Stimulated activated CD4-positive, alpha-beta T cell treated with anti-CD3 and anti-CD28 coated beads, TNF-alpha, amount 100 ng/mL, for 48 hours (primary cell): Measurements from ENCODE around the gene RHBG.
"Not testable (repeated sequence)": the region's sequence is repeated elsewhere in the genome, so short reads cannot be mapped to it uniquely, and the experiment has no call there.

Experiments
- DNase-seq, 3 donors: peaks; one replicate each; pipeline ENCODE4 v3.0.0-alpha.2; 2020; ENCODE audit warnings: low read depth in 3 of 3

RHBG gene

GRCh38 chr1:156368889-156369684, at the start of gene RHBG:
Gene RHBG, plus strand, starts transcription at chr1:156369211. Its CDS starts 39 bp downstream, at chr1:156369250.
- DNase-seq: no peak

GRCh38 chr1:156319664-156320063, 49.3 kb upstream of the RHBG start:
- no peak for DNase-seq

GRCh38 chr1:156320560-156320959, 48.5 kb upstream of the RHBG start:
- no peak for DNase-seq

GRCh38 chr1:156323179-156323578, 45.8 kb upstream of the RHBG start:
- DNase-seq: not testable (repeated sequence)

- DNase-seq: no peak
Measured at GRCh38 chr1:156336242-156336641, 32.8 kb upstream of the RHBG start.

GRCh38 chr1:156337052-156337887, 31.7 kb upstream of the RHBG start:
- DNase-seq: no peak

GRCh38 chr1:156337888-156338179, 31.2 kb upstream of the RHBG start:
- DNase-seq: no peak

GRCh38 chr1:156338180-156338976, 30.6 kb upstream of the RHBG start, which contains the start of the genes CCT3 and TSACC:
Gene CCT3, minus strand, starts transcription at chr1:156338292. Its CDS starts 108 bp downstream, at chr1:156338184.
Gene TSACC, plus strand, starts transcription at chr1:156338526. Its CDS starts 1,232 bp downstream, at chr1:156339758.
- peak; percentile 97 to 99 (median 99) for DNase-seq

- no peak for DNase-seq
Measured at GRCh38 chr1:156342166-156342955, 26.6 kb upstream of the RHBG start.

- DNase-seq: no peak
Measured at GRCh38 chr1:156344409-156344808, 24.6 kb upstream of the RHBG start.

- not testable (repeated sequence) for DNase-seq
Measured at GRCh38 chr1:156346035-156346434, 23.0 kb upstream of the RHBG start.

GRCh38 chr1:156346636-156347035, 22.4 kb upstream of the RHBG start:
- DNase-seq: no peak

- no peak for DNase-seq
Measured at GRCh38 chr1:156347331-156347730, 21.7 kb upstream of the RHBG start.

GRCh38 chr1:156352481-156352880, 16.5 kb upstream of the RHBG start:
- not testable (repeated sequence) for DNase-seq

- no peak for DNase-seq
Measured at GRCh38 chr1:156356262-156356874, 12.6 kb upstream of the RHBG start.

GRCh38 chr1:156356875-156357534, 12.0 kb upstream of the RHBG start:
- DNase-seq: peak in 2 of 3 donors; percentile 38 to 64

GRCh38 chr1:156357977-156358376, 11.0 kb upstream of the RHBG start:
- DNase-seq: no peak

GRCh38 chr1:156358641-156359040, 10.4 kb upstream of the RHBG start:
- DNase-seq: no peak

GRCh38 chr1:156359249-156359648, 9.8 kb upstream of the RHBG start:
- DNase-seq: no peak

- DNase-seq: no peak
Measured at GRCh38 chr1:156359973-156360372, 9.0 kb upstream of the RHBG start.
